Measurements from ENCODE around the gene RBM18. TPM values are rescaled to one million over a fixed set of nuclear protein-coding genes. Genes with fewer than 3 reads are reported as not detected.

RBM18 gene
- total RNA-seq, 1 donor from 2014 or later = 37.3 TPM

- DNase-seq (no peak), ATAC-seq (ENCODE audit: poor library complexity) (no peak)
- intact Hi-C loops (cut with DNase I) = no loop called here
These were observed 37.7 kb downstream of the RBM18 start for GRCh38 chr9:122226758-122227574.

- intact Hi-C loops (cut with DNase I) = no loop called here
- DNase-seq (no peak), ATAC-seq (ENCODE audit: poor library complexity) (no peak)
These were observed 38.4 kb downstream of the RBM18 start for GRCh38 chr9:122226142-122226757.

DNA sequence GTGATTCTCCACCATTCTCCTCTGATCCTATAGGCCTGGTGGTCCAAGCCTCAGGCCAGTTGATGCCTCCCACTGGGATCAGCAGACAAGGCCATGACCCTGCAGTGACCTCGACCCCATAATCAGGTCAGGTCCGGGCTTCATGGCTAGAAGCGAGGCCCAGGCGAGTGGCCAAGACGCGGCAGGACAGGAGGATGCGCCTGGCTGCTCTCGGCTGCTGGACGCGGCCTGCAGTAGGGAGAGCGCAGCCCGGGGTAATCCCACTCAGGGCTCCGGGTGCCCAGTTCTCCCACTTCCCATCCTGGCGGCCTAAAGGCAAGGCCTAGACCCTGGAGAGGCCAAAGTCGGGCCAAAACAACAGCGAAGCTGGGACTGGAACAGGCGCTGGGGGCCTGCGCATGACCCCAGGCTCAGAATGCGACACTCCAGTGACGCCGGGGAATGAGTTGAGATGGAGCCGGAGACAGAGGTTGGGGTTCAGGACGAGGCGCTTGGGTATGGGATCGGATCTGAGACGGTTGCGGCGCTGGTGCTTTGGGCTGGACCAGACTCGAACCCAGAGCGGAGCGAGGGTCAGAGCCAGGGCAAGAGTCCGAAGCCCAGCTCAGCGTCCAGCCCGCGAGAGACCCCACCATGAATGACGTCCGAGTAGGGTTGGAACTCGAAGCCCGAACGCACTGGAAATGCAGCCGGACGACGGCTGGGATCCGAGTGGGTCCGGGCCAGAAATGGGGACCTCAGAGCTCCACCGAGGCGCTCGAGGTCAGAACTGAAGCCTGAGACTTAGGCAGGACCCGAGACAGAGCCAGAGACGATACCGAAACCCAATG is 39.1 kb downstream of the RBM18 start:
- ATAC-seq (ENCODE audit: poor library complexity) = no peak
- DNase-seq = no peak
- intact Hi-C loops (cut with DNase I) = no loop called here

GRCh38 chr9:122223435-122223834 is 41.2 kb downstream of the RBM18 start:
- DNase-seq (no peak), ATAC-seq (ENCODE audit: poor library complexity) (no peak)
- intact Hi-C loops (cut with DNase I) = no loop called here

DNA sequence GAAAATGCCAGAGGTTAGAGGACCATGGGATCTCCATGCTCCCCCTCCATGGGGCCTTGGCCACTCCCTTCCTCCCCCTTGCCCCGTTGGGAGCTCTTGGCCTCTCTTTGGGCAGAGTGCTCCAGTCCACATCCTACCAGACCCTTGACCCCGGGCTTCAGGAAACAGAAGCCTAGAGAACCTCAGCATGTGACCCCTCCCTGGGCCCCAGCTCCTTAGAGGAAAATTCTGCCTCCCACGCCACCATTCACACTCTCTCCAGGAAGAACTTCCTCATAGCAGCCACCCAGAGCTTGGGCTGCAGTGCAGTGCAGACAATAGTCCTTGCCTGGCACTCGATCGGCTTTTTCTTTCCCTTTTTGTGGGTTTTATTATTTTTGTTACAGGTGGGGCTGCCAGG is 41.8 kb downstream of the RBM18 start:
- ATAC-seq (ENCODE audit: poor library complexity) = no peak
- intact Hi-C loops (cut with DNase I) = no loop called here
- no peak for DNase-seq

- DNase-seq (no peak), ATAC-seq (ENCODE audit: poor library complexity) (no peak)
- intact Hi-C loops (cut with DNase I) = no loop called here
These were observed 43.3 kb downstream of the RBM18 start for GRCh38 chr9:122221183-122221811.

DNA sequence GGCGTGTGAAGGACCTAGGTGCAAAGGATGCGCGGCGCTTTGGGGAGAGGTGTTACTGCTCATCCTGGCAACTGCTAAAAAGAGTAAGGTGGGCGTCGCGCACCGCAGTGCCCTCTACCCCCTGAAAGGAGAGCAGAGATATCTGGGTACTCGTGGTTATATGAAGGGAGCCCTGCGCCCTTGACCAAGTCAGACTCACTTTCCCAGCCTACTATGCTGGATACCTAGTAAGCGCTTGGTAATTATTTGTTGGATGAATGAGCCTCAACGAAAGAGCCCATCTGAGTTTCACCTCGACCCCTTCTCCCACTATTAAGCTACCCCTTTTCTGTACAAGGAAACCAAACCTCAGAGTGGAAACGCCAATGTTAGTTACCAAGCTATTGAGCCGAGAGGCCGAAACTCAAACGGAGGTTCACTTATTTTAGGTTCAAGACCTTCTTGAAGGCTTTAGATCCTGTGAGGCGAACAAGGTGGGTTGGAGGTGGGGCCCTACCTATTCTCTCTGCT is 43.9 kb downstream of the RBM18 start:
- intact Hi-C loops (cut with DNase I) = no loop called here

DNA sequence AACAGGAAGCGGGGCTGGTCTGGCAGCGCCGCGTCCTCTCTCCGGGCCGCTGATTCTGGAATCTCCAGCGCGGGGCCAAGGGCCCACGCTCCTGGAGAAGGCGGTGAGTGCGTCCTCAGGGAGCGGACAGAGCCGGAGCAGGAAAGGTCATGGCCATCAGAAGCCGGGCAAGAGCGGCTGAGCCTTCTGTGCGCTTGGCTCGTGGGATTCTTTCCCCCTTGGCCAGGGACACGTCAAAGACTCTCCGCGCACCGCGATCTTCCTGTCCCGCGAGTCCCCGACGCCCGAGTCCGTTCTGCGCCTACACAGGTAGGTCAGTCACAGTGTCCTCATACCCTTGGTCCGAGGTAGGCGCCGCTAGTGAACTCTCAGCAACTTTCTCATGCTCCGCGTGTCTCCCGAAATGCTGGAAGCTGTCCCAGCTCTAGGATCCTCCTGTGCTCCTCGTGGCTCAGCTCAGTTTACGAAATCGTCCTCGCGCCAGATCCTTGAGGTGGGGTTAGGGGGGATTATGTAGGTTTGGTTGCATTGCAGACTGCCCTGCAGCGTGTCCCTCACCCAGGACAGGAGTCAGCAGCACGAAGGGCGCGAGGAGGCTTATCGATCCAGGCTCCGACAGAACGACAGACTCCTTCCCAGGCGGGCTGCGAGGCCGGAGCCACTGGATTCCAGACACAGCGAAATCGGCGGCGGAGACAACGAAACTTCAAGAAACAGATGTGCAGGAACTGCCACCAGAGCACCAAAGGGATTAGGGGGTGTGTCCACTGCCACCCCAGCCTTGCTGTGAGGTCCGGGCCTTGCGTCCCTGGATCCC is 44.6 kb downstream of the RBM18 start:
- peak; percentile 21 for ATAC-seq (ENCODE audit: poor library complexity)
- intact Hi-C loops (cut with DNase I) = no loop called here
- DNase-seq = no peak

More for the DNA sequence above, 43.9 kb downstream of the RBM18 start:
- ATAC-seq (ENCODE audit: poor library complexity) = no peak
- DNase-seq = no peak

GRCh38 chr9:122218935-122219855 is 45.4 kb downstream of the RBM18 start:
- intact Hi-C loops (cut with DNase I) = no loop called here
- ATAC-seq (ENCODE audit: poor library complexity) (no peak), DNase-seq (no peak)

- DNase-seq (no peak), ATAC-seq (ENCODE audit: poor library complexity) (no peak)
- intact Hi-C loops (cut with DNase I) = no loop called here
These were observed 46.3 kb downstream of the RBM18 start for GRCh38 chr9:122218071-122218934.

GRCh38 chr9:122217640-122218039 is 47.0 kb downstream of the RBM18 start:
- DNase-seq = no peak
- no peak for ATAC-seq (ENCODE audit: poor library complexity)
- intact Hi-C loops (cut with DNase I) = no loop called here

GRCh38 chr9:122216798-122217418 is 47.7 kb downstream of the RBM18 start:
- ATAC-seq (ENCODE audit: poor library complexity) (no peak), DNase-seq (no peak)
- intact Hi-C loops (cut with DNase I) = no loop called here

GRCh38 chr9:122216138-122216797 is 48.4 kb downstream of the RBM18 start:
- DNase-seq (no peak), ATAC-seq (ENCODE audit: poor library complexity) (no peak)
- intact Hi-C loops (cut with DNase I) = no loop called here

DNA sequence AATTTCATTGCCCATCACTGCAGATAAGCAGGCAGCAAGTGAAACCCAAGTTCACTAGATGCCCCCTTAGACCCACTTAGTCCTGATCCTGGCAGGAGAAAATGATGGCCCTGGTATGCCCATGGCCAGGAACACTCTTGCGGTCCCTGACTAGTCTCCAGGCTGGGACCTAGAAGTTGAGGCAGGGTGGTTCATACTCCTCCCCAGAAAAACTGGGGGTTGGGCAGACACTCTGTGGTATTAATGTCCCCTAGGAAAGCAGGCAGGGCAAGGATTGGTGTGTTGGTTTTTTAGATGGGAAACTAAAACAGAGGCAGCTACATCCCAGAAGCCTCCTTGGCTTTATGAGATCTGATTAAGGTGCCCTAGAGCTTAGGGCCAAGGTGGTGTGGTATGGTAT is 49.0 kb downstream of the RBM18 start:
- ATAC-seq (ENCODE audit: poor library complexity) (no peak), DNase-seq (no peak)
- intact Hi-C loops (cut with DNase I) = no loop called here

DNA sequence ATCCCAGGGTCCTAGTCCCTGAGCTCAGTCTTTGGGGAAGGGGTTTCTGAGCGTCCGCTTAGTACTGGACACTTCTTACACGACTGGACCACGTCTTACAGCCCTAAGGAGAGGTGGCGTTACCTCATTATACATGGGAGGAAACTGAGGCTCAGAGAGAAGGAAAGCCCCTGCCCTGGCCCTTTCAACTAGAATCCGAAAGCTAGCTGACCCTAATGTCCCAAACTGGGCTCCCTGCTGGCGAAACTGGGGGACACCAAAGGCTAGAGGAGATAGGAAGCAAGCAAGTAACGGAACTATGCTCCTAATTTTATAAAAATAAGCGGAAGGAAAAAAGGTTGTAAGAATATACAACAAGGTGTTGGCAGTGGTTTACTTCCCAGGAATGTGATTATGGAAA is 50.1 kb downstream of the RBM18 start:
- intact Hi-C loops (cut with DNase I) = no loop called here
- no peak for DNase-seq
- ATAC-seq (ENCODE audit: poor library complexity) = no peak
